ENCODE data around the gene FHL3.
"Not testable (repeated sequence)": the region's sequence is repeated elsewhere in the genome, so short reads cannot be mapped to it uniquely, and the experiment has no call there.

FHL3 gene

DNA sequence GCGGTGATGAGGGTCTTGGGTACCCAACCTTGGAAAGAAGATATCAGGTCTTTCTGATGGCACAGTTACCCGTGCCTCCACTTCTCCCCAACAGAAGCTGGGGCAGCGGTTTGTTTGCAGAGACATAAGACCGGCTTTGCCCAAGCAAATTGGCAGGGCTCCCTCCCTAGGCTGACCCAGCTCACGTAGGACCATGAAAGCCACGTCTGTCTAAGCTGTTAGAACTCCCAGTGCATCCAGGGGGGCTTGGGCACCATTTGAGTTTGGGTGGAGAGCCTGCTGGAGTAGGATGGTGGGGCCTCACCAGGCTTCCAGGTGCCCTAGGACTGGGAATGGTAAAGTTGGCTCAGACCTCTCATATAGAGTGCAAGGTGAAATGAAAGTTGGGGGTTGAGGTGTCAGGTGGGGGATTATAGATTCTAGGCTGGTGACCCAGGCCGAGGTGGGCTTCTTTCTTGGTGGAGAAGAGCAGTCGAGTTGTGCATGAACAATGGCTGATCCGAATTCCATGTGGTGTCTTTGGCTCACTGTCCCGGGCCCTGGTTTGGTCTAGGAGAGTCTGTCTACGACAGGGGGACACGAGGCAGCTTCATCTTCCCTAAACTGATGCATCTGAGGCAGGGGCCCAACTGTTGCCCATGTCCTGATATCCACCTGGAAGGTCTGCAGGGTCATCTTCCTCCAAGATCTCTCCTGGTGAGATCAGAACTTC, 37.9 kb upstream of the FHL3 start:
- Mint-ChIP-seq H3K9me3 (no peaks in the 10 kb centered on the region), H3K4me1 (peaks cover 8% of the 10 kb centered on the region), H3K27ac (no peak overlapping the region), H3K27me3 (peaks cover 28% of the 10 kb centered on the region), H3K4me3 (no peak overlapping the region), H3K36me3 (no peaks in the 10 kb centered on the region)
- DNase-seq (ENCODE audit: low spot score in 2 of 2) (no peak), ATAC-seq (ENCODE audit: low read depth) (no peak)

DNA sequence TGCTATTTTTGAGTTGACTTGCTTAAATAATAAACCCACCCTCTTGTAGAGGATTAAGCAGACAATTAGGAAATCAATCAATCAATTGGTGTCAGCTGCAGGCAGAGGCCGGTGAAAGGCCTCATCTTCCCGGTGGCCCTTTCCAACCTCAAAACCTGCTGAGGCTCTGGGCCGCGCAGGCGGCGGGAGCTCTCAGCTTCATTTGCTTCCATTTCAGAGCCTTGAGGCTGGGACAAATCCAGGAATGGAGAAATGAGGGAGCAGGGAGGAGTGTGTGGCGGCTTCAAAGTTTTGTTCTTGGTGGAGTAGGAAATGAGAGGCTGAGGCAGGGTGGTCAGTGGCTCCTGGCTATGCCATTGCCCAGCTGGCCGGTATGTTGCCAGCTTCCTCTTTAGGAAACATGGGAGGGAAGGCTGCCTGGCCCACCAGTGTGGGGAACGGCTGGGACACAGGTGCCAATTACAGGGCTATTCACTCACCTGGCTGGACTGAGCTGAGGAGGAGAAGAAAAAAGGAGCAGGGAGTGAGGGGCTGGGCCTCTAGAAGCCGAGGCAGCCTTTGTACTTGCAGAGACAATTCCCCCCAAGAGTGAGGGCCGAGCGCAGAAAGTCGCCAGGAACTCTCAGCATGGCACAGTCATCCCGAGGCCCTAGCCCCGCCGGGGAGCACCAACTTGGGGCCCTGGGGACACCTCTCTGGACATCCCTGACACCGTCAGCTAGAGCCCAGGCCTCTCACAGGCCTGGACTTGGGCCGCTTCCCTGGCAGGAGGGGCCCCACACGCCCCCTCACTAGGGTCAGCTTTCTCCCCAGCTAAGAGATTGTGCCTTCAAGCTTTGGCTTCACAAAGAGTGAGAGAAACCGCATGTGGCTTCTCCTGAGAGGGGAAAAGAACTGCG, 36.9 kb upstream of the FHL3 start:
- Mint-ChIP-seq H3K36me3 (no peaks in the 10 kb centered on the region), H3K27ac (no peak overlapping the region), H3K4me1 (peaks cover 8% of the 10 kb centered on the region), H3K9me3 (no peaks in the 10 kb centered on the region), H3K4me3 (no peak overlapping the region), H3K27me3 (peaks cover 28% of the 10 kb centered on the region)
- no peak for DNase-seq (ENCODE audit: low spot score in 2 of 2)
- no peak for ATAC-seq (ENCODE audit: low read depth)

DNA sequence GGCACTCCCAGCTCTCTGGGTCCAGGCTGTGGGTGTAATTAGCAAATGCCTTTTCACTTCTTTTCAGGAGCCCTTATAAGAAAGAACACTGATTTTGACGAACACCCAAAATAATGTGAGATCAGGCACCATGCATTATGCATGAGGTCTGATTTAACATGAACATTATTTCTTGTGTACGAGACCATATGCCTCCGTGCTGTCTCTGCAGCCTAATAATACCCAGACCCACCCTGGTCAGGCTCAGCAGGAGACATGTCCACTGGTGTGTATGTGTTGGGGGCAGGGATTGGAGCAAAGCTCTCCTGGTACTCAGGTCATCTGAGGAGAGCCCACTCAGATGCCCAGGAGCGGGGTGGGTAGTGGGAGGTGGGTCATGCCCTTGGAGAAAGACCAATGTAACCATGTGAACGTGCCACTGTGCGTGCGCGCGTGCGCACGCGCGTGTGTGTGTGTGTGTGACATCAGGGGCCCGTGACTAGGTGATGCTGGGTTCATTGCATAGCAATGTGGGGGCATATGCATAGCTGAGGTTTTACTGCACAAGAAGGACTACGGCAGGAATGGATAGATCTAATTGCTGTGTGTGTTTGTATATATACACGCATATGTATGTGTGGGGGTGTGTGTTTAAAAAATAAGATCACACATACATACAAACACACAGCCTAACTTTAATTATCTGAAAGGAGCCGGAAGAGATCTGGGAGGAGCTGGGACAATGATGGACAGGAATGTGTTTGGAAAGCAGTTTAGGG, 34.2 kb upstream of the FHL3 start:
- Mint-ChIP-seq H3K4me1 (peaks cover 8% of the 10 kb centered on the region), H3K36me3 (peaks cover 2% of the 10 kb centered on the region), H3K27me3 (peaks cover 34% of the 10 kb centered on the region), H3K4me3 (no peak overlapping the region), H3K9me3 (no peaks in the 10 kb centered on the region), H3K27ac (no peak overlapping the region)
- ATAC-seq (ENCODE audit: low read depth) (no peak), DNase-seq (ENCODE audit: low spot score in 2 of 2) (no peak)

DNA sequence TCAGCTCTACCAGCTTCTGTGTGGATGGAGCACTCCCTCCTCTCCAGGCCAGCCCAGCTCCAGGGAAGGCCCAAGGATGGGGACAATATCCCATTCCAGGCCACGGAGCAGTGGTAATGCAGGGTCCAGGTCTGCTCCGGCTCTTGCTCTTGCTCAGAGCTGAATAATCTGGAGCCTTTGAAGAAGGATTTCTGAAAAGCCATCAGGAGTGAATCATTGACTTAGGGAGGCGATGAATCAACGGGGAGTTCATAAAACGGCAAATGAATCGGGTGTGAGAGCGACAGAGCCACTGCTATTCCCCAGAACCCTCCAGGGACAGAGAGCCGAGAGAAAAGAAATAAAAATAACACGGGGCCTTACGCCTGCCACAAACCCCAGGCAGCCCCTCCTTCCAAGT, 33.5 kb upstream of the FHL3 start:
- Mint-ChIP-seq H3K27me3 (peaks cover 35% of the 10 kb centered on the region), H3K4me3 (no peak overlapping the region), H3K27ac (no peak overlapping the region), H3K9me3 (no peaks in the 10 kb centered on the region), H3K36me3 (peaks cover 2% of the 10 kb centered on the region), H3K4me1 (peaks cover 8% of the 10 kb centered on the region)
- ATAC-seq (ENCODE audit: low read depth) (no peak), DNase-seq (ENCODE audit: low spot score in 2 of 2) (no peak)

DNA sequence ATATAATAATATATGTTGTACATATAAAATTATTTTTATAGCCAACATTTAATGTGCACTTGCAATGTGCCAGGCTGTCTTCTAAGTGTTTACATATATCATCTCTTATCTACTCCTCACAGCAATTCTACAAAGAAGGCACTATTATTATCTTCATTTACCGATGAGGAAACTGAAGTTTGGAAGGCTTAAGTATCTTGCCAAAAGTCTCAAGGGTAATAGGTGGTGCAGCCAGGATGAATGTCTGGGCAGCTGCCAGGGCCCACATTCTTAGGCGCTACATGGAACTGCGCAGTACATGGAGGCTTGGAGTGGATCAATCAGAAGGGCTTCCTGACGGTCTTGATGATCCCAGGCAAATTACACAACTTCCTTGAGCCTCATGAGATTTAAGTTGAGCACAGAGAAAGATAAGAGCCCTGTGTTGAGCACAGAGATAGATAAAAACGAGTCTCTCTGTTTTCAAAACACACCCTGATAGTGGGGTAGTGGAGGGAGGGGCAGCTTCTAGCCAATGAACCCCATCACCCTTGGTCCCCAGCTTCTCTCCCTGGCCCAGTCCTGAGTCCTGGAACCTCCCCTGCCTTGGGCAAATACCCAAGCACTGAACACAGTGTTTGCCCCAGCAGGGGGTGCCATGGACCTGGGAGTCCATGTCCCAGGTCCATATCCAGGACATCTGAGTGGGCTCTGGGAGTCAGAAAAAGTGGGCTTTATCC, 32.1 kb upstream of the FHL3 start:
- no peak for DNase-seq (ENCODE audit: low spot score in 2 of 2)
- H3K4me3 Mint-ChIP-seq: no peak overlapping the region
- H3K27ac Mint-ChIP-seq: no peak overlapping the region
- H3K27me3 Mint-ChIP-seq: peaks cover 24% of the 10 kb centered on the region
- peaks cover 2% of the 10 kb centered on the region for H3K36me3 Mint-ChIP-seq
- H3K9me3 Mint-ChIP-seq: no peaks in the 10 kb centered on the region
- H3K4me1 Mint-ChIP-seq: peaks cover 4% of the 10 kb centered on the region
- ATAC-seq (ENCODE audit: low read depth): no peak

DNA sequence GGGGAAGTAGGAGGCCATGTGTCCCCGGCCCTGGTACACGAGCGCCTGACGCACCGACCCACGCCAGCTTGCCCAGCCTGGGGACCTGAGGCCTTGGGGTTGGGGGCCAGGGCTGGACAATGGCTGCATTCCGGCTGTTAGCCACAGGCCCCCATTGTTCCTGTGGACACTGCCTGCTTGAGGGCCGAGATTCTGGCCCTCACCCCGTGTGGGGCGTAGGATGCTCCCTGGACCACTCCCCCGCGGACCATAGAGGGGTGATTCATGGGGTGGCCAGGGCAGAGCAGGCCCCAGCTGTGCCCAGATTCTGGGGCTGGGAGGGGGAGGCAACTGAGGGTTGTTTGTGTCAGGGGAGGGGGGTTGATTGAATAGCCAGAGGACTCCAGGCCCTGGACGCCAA, 29.6 kb upstream of the FHL3 start:
- Mint-ChIP-seq H3K9me3 (no peaks in the 10 kb centered on the region), H3K4me3 (no peak overlapping the region), H3K4me1 (peaks cover 7% of the 10 kb centered on the region), H3K27ac (no peak overlapping the region), H3K27me3 (peaks cover 17% of the 10 kb centered on the region), H3K36me3 (peaks cover 2% of the 10 kb centered on the region)
- no peak for ATAC-seq (ENCODE audit: low read depth)
- no peak for DNase-seq (ENCODE audit: low spot score in 2 of 2)

DNA sequence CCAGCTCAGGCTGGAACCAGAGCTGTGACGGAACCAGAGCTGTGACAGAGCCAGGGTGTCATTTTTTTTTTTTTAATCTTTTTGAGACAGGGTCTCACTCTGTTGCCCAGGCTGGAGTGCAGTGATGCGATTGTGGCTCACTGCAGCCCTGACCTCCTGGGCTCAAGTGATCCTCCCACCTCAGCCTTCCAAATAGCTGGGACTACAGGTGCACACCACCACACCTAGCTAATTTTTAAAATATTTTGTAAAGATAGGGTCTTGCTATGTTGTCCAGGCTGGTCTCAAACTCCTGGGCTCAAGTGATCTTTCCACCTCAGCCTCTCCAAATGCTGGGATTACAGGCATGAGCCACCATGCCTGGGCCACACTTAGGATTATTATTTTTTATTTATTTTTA, 27.7 kb upstream of the FHL3 start:
- H3K9me3 Mint-ChIP-seq; ATAC-seq (ENCODE audit: low read depth); H3K27ac Mint-ChIP-seq; H3K4me3 Mint-ChIP-seq; H3K36me3 Mint-ChIP-seq; DNase-seq (ENCODE audit: low spot score in 2 of 2): not testable (repeated sequence)
- Mint-ChIP-seq H3K27me3 (peaks cover 10% of the 10 kb centered on the region), H3K4me1 (peaks cover 10% of the 10 kb centered on the region)

DNA sequence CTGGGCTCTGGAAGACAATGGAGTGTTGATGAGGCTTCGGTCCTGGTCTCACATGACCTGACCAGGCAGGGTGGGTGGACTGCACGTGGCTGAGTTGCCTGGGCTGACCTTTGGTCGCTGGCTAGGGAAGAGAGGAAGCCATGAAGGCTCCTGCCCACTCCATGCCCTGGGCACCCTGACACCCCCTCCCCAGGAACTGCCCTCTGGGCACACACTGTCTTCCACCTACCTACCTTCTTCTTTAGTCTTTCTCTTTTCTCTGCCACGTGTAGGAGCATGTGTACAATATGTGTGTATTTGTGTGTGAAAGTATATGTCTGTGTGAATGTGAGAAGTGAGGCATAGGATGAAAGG, 26.2 kb upstream of the FHL3 start:
- DNase-seq (ENCODE audit: low spot score in 2 of 2) (no peak), ATAC-seq (ENCODE audit: low read depth) (no peak)
- Mint-ChIP-seq H3K4me1 (peaks cover 17% of the 10 kb centered on the region), H3K4me3 (no peak overlapping the region), H3K27ac (no peak overlapping the region), H3K27me3 (peaks cover 10% of the 10 kb centered on the region), H3K9me3 (no peaks in the 10 kb centered on the region), H3K36me3 (peaks cover 2% of the 10 kb centered on the region)

DNA sequence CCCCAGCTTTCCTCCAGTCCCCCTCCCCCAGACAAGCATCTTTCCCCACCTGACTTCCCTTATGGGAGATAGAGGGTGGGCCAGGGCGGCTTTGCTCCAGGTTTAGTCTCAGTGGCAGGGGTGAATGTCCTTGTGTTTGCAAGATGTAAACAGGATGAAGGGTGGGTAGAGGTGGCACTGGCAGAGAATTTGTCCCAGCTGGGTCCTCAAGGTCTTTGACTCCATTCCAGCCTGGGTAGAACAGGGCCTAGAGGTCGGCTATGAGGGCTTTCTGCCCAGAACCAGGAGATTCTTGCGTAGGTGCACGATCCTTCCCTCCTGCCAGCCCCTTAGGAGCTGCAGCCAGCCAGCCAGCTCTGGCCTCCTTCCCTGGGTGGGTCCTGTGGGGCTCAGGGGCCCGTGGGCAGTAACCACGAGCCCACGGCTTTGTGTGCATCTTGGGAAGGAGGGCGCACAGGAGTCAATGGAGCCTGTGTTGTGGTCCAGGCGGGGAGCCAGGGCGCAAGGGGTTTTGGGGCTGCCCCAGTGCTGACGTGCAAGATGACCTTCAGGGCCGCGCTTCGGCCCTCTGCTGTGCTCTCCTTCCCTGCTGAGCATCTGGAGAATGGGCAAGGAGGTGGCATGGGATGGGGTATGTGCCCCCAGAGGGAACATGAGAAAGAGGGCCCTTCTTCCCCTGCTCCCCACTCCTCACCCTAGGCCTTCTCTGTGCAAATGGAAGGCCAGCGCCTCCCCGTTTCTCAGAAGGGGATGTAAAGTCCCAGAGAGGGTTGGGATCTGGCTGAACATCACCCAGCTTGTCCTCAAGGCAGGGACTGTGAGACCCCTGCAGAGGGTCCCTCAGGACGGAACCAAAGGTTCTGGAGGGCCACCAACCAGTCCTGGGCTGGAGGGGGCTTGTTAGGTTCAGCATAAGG, 25.5 kb upstream of the FHL3 start:
- ATAC-seq (ENCODE audit: low read depth): no peak
- H3K4me3 Mint-ChIP-seq: no peak overlapping the region
- peaks cover 15% of the 10 kb centered on the region for H3K4me1 Mint-ChIP-seq
- DNase-seq (ENCODE audit: low spot score in 2 of 2): no peak
- H3K27ac Mint-ChIP-seq: no peak overlapping the region
- no peaks in the 10 kb centered on the region for H3K9me3 Mint-ChIP-seq
- peaks cover 4% of the 10 kb centered on the region for H3K27me3 Mint-ChIP-seq
- H3K36me3 Mint-ChIP-seq: no peaks in the 10 kb centered on the region

DNA sequence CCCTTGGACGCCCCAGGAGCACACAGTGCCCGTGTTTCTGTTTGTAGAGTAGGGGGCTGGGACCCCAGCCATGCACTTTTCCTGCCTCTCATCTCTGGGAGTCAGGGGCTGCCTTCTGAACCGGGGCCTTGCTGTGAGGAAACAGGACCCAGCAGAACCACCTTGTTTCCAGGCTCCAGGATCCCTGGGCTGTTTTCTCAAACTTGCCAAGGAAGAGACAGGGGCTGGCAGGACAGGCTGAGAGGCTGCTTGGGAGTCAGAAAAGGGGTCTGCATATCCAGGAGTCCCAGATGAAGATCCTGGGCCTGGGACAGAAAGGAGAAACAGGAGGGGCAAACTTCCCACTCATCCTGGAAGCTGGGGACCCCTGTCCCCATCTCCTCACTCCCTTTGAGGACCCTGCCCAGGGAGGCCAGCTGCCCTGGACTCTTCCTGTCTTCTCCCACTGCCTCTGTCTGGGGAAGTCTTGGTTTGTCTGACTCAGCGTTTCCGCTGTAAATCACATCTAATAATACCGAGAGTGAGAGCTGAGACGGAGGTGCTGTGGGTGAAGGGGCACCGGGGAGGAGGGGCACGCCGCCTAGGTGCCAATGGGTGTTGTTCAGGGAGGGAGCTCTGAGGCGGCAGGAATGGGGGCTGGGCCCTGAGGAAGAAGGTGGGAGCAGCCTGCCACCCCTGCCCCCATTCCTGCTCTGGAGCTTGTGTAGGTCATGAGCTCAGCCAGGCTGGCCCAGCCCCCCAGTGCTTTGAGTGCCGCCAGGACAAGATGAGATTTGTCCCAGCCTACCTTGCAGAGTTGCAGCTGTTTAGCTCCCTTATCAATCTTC, 24.6 kb upstream of the FHL3 start:
- no peak for DNase-seq (ENCODE audit: low spot score in 2 of 2)
- Mint-ChIP-seq H3K9me3 (no peaks in the 10 kb centered on the region), H3K27me3 (peaks cover 4% of the 10 kb centered on the region), H3K4me1 (peaks cover 15% of the 10 kb centered on the region), H3K36me3 (peaks cover 6% of the 10 kb centered on the region), H3K27ac (no peak overlapping the region), H3K4me3 (no peak overlapping the region)
- ATAC-seq (ENCODE audit: low read depth): peak; percentile 47

DNA sequence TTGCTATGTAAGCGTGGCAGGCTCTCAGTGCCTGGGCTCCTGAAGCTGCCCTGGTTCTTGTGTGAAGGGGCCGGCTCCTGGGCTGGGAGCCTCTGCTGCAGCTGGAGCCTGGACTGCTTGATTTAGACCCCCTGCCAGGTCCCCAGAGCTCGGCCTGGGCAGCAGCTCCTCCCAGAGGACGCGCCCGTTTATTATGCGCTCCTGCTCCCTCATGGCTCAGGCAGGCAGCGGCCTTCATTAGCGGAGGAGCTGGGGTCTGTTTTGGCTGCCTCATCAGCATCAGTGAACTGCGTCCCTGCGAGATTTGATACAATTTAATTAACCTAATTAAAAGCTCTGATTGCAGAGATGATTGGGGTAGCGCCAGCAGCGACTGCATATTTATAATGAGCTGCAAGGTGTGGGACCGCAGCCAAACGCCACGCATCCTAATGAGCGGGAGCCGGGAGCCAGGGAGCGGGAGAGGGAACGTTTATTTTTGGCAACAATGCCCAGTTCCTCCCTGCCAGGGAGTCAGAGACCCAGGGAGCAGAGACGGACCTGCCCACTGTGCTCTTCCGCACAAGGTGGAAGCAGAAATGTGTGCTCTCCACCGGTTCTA, 23.9 kb upstream of the FHL3 start:
- ATAC-seq (ENCODE audit: low read depth): no peak
- Mint-ChIP-seq H3K36me3 (peaks cover 9% of the 10 kb centered on the region), H3K27ac (no peak overlapping the region), H3K4me3 (no peak overlapping the region), H3K4me1 (peaks cover 15% of the 10 kb centered on the region), H3K27me3 (peaks cover 4% of the 10 kb centered on the region), H3K9me3 (no peaks in the 10 kb centered on the region)
- no peak for DNase-seq (ENCODE audit: low spot score in 2 of 2)

DNA sequence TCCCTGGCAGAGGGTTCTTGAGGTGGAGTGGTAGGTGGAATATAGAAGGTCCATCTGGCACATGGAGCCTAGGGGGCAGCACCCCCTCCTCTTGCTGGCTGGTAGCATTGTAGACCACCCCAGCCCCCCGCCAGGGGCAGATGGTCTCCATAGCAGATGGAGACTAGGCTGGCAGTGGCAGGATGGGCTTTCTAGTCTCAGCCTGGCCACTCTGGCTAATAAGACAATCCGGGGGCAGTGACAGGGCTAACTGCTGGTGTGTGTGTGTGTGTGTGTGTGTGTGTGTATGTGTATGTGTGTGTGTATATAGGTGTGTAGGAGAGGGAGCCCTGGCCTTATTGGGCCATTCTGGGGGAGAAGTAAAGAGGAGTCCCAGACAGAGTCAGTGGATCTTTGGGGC, 23.4 kb upstream of the FHL3 start:
- H3K9me3 Mint-ChIP-seq: no peaks in the 10 kb centered on the region
- no peak overlapping the region for H3K4me3 Mint-ChIP-seq
- DNase-seq (ENCODE audit: low spot score in 2 of 2) (no peak), ATAC-seq (ENCODE audit: low read depth) (no peak)
- peaks cover 12% of the 10 kb centered on the region for H3K36me3 Mint-ChIP-seq
- H3K27ac Mint-ChIP-seq: no peak overlapping the region
- peaks cover 15% of the 10 kb centered on the region for H3K4me1 Mint-ChIP-seq
- peaks cover 2% of the 10 kb centered on the region for H3K27me3 Mint-ChIP-seq

Data from memory B cell (primary cell).